ENCODE data around the gene MYH6.

- TF ChIP-seq KLF9 (CRISPR knock-in tag; IDR thresholded peaks at IDR 0.05; ENCODE audit: low read depth) (no peak), CTCF (CRISPR knock-in tag; IDR thresholded peaks at IDR 0.05) (no peak), POLR2AphosphoS5 (IDR thresholded peaks at IDR 0.05; ENCODE audit: low read depth, low read length) (no peak), MZF1 (CRISPR knock-in tag; IDR thresholded peaks at IDR 0.05; ENCODE audit: borderline replicate concordance) (no peak), TAF15 (IDR thresholded peaks at IDR 0.05; ENCODE audit: low read depth, low read length, poor library complexity, severe bottlenecking) (no peak), ATF1 (CRISPR knock-in tag; IDR thresholded peaks at IDR 0.05) (no peak), ZNF652 (CRISPR knock-in tag; IDR thresholded peaks at IDR 0.05; ENCODE audit: borderline replicate concordance, low read depth) (no peak), JUNB (CRISPR knock-in tag; IDR thresholded peaks at IDR 0.05; ENCODE audit: borderline replicate concordance) (no peak), HMGXB4 (CRISPR knock-in tag; IDR thresholded peaks at IDR 0.05; ENCODE audit: borderline replicate concordance in 1 of 2, low read depth in 1 of 2) (no peak), SP4 (CRISPR knock-in tag; IDR thresholded peaks at IDR 0.05) (no peak)
These were observed 2.0 kb upstream of the MYH6 start for GRCh38 chr14:23409966-23410635.
